Smooth muscle cell of the brain vasculature (primary cell): Measurements from ENCODE around the gene PDE11A.
"Not testable (repeated sequence)": the region's sequence is repeated elsewhere in the genome, so short reads cannot be mapped to it uniquely, and the experiment has no call there.

Experiments used
- DNase-seq: peaks from one replicate; pipeline ENCODE4 v3.0.0-alpha.2; 2012; ENCODE audit warnings: low read depth, low spot score

The PDE11A gene

GRCh38 chr2:177883177-177883576, 189.4 kb downstream of the PDE11A start:
- no peak for DNase-seq

- DNase-seq: no peak
Observed at GRCh38 chr2:177882501-177882900, 190.1 kb downstream of the PDE11A start.

GRCh38 chr2:177881921-177882320, 190.7 kb downstream of the PDE11A start:
- DNase-seq: no peak

GRCh38 chr2:177881008-177881747, 191.4 kb downstream of the PDE11A start:
- DNase-seq: no peak

GRCh38 chr2:177880285-177880684, 192.3 kb downstream of the PDE11A start:
- no peak for DNase-seq

- no peak for DNase-seq
Observed at GRCh38 chr2:177876950-177877349, 195.6 kb downstream of the PDE11A start.

- DNase-seq: no peak
Observed at GRCh38 chr2:177874686-177875085, 197.9 kb downstream of the PDE11A start.

GRCh38 chr2:177873915-177874314, 198.7 kb downstream of the PDE11A start:
- no peak for DNase-seq

- no peak for DNase-seq
Observed at GRCh38 chr2:177872286-177872685, 200.3 kb downstream of the PDE11A start.

GRCh38 chr2:177869912-177870311, 202.7 kb downstream of the PDE11A start:
- DNase-seq: no peak

- no peak for DNase-seq
Observed at GRCh38 chr2:177869209-177869608, 203.4 kb downstream of the PDE11A start.

GRCh38 chr2:177868806-177869205, 203.8 kb downstream of the PDE11A start:
- DNase-seq: no peak

GRCh38 chr2:177857538-177857937, 215.0 kb downstream of the PDE11A start:
- DNase-seq: no peak

- no peak for DNase-seq
Observed at GRCh38 chr2:177852389-177852788, 220.2 kb downstream of the PDE11A start.

- DNase-seq: no peak
Observed at GRCh38 chr2:177843188-177843587, 229.4 kb downstream of the PDE11A start.

GRCh38 chr2:177842243-177842642, 230.3 kb downstream of the PDE11A start:
- no peak for DNase-seq

GRCh38 chr2:177835418-177836204, 237.0 kb downstream of the PDE11A start:
- not testable (repeated sequence) for DNase-seq

- no peak for DNase-seq
Observed at GRCh38 chr2:177832611-177833433, 239.8 kb downstream of the PDE11A start.

- no peak for DNase-seq
Observed at GRCh38 chr2:177830881-177831386, 241.6 kb downstream of the PDE11A start.

- no peak for DNase-seq
Observed at GRCh38 chr2:177828557-177828956, 244.0 kb downstream of the PDE11A start.

- DNase-seq: no peak
Observed at GRCh38 chr2:177826897-177827296, 245.7 kb downstream of the PDE11A start.

- no peak for DNase-seq
Observed at GRCh38 chr2:177822941-177823340, 249.6 kb downstream of the PDE11A start.
